HG02610 (cell line): ENCODE measurements around the gene DUSP9.
"Not testable (repeated sequence)": the region's sequence is repeated elsewhere in the genome, so short reads cannot be mapped to it uniquely, and the experiment has no call there.

Source experiments
- ATAC-seq: cut with Tn5 transposase; IDR thresholded peaks from one replicate; pipeline ENCODE4 v1.9.1; 2021; ENCODE audit warnings: mild to moderate bottlenecking, moderate library complexity; ENCODE audit not compliant: unreplicated experiment

Gene DUSP9

DNA sequence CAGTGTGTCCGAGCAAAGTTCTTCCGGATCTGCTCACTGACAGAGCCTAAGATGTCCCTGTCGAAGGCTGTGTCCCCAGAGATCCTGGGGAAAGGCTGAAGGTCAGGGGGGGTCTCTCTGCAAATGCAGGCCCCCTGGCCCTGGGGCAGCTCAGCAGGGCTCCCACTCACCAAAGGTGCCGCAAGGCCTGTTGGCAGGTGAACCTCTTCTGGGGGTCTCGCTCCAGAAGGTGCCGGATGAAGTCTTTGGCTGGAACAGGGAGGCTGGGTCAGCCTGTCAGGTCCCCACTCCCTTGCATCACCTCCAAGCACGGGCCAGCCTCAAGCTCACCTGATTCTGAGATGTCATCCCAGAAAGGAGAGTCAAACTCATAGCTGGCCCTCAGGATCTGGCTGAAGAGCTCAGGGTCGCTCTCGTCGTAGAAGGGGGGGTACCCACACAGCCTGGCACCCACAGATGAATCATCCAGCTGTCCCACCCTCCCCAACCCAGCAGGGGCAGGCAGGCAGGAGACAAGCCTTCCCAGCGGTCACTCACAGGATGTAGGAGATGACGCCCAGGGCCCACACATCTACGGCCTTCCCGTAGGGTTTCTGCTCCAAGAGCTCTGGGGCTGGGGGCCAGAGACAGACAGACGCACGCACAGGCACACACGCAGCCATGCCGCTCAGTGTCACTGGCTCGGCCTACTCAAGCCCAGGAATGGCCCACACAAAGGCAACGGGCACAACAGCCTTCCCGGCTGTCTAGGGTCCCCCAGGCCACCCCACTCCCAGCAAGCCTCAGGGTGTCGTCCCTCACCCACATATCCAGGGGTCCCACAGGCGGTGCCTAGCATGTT, 24.0 kb downstream of the DUSP9 start:
- no peak for ATAC-seq

DNA sequence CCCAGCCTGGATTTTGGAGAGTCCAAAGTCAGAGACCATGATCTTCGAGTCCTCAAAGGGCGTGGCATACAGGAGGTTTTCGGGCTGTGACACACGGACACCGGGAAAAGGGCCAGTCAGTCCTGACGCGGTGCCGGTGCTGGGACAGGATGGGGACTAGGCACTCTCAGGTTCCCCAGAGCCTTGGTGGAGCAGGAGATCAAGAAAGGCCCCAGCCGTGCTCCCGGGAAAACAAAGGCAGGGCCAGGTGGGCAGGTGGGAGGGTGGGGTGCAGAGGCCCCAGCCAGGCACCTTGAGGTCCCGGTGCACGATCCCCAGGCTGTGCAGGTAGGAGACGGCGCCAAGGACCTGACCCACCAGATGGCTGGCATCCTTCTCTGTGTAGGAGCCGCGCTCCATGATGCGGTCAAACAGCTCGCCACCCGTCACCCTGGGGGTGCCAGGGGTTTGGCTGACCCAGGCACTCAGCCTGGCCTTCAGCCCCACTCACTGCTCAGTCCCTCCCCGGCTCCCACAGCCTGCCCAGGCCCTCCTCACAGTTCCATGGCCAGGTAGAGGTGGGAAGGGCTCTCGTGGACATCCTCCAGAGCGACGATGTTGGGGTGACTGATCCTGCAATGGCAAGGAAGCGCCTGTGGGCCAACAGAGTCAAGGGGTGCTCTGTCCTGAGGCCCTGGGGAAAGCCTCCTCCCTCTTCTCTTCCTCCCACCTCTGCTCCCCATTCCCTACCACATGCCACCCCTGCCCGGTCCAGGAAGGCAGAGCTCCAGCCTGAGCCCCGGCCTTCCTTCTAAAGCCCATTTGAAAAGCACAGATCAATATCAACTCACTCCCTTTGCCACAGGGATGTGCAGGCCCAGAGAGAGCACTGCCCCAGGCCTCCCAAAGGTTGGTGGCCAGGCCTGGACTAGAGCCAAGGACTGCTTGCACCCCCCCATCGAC, 24.9 kb downstream of the DUSP9 start:
- ATAC-seq, result no peak

DNA sequence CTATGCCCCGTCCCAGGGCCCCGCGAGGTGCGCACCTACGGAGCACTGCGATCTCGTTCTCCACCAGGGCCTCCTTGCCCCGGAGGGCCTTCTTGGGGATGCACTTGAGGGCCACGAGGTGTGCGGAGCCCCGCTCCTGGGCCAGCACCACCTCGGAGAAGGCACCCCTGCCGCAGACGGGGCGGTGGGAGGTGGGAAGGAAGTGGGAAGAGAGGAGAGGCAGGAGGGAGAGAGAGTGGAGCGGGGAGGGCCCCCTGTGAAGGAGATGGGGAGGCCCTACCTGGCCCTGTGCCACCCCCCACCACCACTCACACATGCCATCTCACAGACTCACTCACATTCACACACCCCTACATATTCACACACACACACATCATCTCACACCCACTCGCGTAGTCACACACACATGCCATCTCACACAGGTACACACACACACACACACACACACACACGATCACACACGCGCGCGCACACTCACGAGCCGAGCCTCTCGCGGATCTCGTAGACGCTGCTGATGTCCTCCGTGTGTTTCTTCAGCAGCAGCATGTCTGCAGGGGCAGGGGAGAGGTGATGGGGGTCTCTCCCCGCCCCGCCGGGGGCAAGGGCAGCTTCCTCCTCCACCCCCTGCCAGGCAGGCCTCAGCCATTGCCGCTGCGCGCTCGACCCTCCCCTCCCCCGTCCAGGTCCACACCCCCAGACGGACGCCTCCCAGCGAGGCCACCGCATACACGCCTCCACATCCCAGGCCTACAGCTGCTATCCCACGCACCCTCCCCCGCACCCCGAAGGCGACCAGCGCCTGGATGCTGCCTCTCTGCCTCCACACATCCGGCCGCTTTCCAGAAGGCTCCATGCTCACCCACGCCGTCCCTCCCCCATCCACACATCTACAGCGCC, 25.8 kb downstream of the DUSP9 start:
- ATAC-seq, result no peak

GRCh38 chrX:153673428-153674218, 26.6 kb downstream of the DUSP9 start, which contains the start of gene PNCK:
PNCK (minus strand) TSS chrX:153673813; CDS start chrX:153673076, 737 bp downstream.
- no peak for ATAC-seq

GRCh38 chrX:153674219-153674851, 27.3 kb downstream of the DUSP9 start:
- no peak for ATAC-seq

DNA sequence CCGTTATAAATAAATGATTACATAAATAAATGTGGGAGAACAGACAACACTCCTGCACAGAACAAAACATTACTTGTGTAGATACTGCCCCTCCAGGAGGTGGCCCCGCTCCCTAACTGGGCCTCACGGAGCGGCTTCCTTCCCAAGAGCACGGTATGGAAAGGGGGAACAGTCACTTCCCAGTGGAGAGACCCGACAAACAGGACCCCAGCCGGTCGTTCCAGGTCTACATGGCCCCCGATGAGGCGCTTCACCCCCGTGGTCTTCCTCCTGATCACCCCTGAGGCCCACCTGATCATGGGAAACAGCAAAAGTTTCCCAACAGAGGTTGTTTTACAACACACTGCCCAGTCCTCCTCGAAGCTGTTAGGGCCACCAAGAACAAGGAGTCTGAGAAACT, 34.2 kb downstream of the DUSP9 start:
- ATAC-seq, result no peak

DNA sequence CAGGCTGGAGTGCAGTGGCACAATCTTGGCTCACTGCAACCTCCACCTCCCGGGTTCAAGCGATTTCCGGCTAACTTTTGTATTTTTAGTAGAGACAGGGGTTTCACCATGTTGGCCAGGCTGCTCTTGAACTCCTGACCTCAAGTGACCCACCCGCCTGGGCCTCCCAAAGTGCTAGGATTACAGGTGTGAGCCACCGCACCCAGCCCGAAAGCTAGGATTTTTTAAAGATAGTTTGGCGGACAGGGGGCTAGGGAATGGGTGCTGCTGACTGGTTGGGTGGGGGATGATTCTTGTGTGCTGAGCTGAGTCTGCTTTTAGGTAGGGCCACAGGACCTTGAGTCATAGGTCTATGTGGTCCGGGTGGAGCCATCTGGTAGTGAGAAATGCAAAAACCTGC, 36.5 kb downstream of the DUSP9 start:
- not testable (repeated sequence) for ATAC-seq

- no peak for ATAC-seq
Measured at GRCh38 chrX:153684467-153685155, 37.6 kb downstream of the DUSP9 start.

DNA sequence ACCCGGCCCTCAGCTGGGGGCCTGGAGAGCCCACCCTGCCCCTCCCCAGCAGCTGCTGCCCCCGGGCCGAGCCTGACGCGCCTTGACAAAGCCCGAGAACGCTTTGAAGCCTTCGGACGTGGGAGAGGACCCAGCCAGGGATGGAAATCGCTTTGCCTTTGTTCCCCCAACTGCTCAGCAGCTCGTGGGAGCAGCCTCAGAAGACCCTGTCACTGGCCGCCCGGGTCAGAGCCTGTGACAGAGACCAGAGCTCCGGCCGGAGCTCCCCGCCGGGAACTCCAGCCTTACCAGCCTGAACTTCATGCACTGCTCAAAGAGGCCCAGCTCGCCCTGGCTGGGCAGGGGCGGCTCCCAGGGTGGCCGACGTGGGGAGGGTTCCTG, 38.1 kb downstream of the DUSP9 start:
- ATAC-seq, result no peak

DNA sequence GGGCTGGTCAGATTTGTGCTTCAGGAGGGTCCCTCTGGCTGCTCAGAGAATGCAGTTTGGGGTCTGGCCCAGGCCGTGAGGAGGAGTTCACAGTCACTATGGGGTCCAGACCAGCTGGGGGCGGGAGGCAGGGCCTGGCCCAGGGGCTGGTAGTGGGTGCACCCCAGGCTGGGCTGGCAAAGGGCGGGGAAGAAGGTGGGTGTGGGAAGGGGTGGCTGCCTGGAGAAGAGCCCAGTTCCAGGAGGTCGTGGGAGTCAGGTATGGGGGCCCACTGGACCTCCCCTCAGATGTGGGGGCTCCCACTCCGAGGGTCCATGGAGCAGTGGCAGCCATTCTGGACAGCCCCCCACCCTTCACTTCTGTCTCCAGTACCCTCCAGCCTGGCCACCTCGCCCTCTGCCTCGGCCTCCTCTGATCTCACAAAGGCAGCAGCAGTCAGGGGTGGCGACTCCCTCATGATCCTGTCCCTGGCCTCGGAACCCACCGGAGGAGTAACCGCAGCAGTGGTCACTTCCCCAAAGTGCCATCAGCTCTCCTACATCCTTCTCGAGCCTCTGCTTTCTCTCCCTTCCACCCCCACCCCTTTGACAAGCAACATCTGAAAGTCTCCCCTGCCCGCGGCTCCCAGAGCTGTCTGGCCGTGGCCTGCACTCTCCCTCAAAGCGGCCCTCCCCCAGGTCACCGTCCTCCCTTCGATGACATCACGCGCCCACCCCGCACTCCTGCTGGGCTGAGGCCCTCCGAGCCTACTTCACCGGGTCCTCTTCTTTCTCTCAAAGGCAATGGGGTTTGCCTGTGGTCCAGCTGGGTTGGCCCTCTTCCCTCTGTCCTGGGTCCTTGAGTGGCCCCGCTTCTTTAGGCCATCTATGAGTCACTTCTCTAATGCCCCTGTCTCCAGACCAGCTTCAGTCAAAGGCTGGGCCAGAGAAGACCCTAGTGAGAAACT, 39.0 kb downstream of the DUSP9 start:
- no peak for ATAC-seq

DNA sequence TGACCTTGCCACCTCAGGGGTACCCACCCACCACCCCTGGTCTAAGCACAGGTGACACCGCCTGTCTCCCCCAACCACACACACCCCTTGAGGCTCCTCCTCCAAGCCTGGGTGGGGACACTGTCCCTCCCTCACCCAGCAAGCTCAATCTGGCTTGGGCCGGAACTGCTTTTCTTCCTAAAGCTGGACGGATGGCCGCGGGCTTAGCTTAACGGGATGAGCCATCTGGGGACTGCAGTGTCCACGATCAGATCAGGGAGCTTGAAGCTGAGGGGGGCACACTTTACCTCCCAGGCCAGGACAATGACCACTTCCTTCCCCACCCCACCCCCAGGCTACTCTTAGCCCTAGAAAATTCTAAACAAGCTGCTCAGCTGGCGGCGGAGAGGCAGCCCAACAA, 39.7 kb downstream of the DUSP9 start:
- ATAC-seq, result no peak

GRCh38 chrX:153687121-153688039, 40.4 kb downstream of the DUSP9 start, which contains the start of gene SLC6A8:
SLC6A8 (plus strand) TSS chrX:153687926; CDS start chrX:153688575, 649 bp downstream.
- ATAC-seq, result no peak

DNA sequence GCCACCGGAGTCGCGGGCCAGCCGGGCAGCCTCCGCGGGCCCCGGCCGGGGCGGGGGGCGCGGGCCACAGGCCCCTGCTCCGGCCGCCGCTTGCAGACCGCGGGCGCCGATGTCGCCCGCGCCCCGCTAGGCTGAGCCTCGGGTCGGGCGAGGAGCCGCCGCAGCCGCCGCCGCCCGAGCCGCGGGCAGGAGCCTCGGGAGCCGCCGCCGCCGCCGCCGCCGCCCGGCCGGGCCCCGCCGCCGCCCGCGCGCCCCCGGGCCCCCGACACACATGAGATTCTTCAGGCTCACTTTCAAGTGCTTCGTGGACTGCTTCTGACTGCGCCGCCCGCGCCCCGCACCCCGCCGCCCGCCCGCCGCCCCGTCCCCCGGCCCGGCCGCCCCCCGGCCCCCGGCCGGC, 41.1 kb downstream of the DUSP9 start:
- no peak for ATAC-seq

DNA sequence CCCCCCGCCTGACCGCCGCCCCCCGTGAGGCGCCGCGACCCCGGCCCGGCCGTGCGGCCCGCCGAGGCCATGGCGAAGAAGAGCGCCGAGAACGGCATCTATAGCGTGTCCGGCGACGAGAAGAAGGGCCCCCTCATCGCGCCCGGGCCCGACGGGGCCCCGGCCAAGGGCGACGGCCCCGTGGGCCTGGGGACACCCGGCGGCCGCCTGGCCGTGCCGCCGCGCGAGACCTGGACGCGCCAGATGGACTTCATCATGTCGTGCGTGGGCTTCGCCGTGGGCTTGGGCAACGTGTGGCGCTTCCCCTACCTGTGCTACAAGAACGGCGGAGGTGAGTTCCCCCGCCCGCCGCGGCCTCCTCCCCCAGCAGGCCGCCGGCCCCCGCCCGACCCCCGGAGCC, 41.5 kb downstream of the DUSP9 start:
- no peak for ATAC-seq

- ATAC-seq, result no peak
Measured at GRCh38 chrX:153688911-153689590, 42.0 kb downstream of the DUSP9 start.
